Neural progenitor cell (in vitro differentiated cells): Measurements from ENCODE around the gene DDX51. TPM values are rescaled to one million over a fixed set of nuclear protein-coding genes. Genes with fewer than 3 reads are reported as not detected.
A peak's percentile ranks its signal among the peaks of the same experiment; 100 is the strongest.

ENCODE experiments used
- DNase-seq: peaks from one replicate; pipeline ENCODE4 v3.0.0-alpha.2; 2016; ENCODE audit warnings: low spot score
- H2AFZ ChIP-seq: fragments of 200-600 bp; sonication (generic); replicated peaks from 2 replicates; pipeline ENCODE4 v1.6.1; 2016; ENCODE audit warnings: antibody characterized with exemption
- H3F3A ChIP-seq: fragments of 200-600 bp; sonication (generic); 2 replicates; pipeline ENCODE4 v1.6.1; 2016; ENCODE audit warnings: antibody characterized with exemption, low read depth
- H3K27ac ChIP-seq: fragments of 200-600 bp; sonication (generic); 2 replicates; pipeline ENCODE4 v1.5.1; 2016; ENCODE audit warnings: mild to moderate bottlenecking
- H3K27me3 ChIP-seq: fragments of 200-600 bp; sonication (generic); 2 replicates; pipeline ENCODE4 v1.6.1; 2016; ENCODE audit warnings: mild to moderate bottlenecking, moderate library complexity
- H3K36me3 ChIP-seq: fragments of 200-600 bp; sonication (generic); 2 replicates; pipeline ENCODE4 v1.5.1; 2016
- H3K4me1 ChIP-seq: fragments of 200-600 bp; sonication (generic); 2 replicates; pipeline ENCODE4 v1.6.1; 2016; ENCODE audit warnings: mixed run types
- H3K4me2 ChIP-seq: fragments of 200-600 bp; sonication (generic); 2 replicates; pipeline ENCODE4 v1.6.1; 2016
- H3K4me3 ChIP-seq: fragments of 200-600 bp; sonication (generic); 2 replicates; pipeline ENCODE4 v1.5.1; 2016
- H3K79me2 ChIP-seq: fragments of 200-600 bp; sonication (generic); 2 replicates; pipeline ENCODE4 v1.6.1; 2016; ENCODE audit warnings: low read depth
- H3K9ac ChIP-seq: fragments of 200-600 bp; sonication (generic); 2 replicates; pipeline ENCODE4 v1.6.1; 2016
- H3K9me3 ChIP-seq: fragments of 200-600 bp; sonication (generic); 2 replicates; pipeline ENCODE4 v1.5.1; 2016; ENCODE audit warnings: low read depth
- H4K20me1 ChIP-seq: fragments of 200-600 bp; sonication (generic); 2 replicates; pipeline ENCODE4 v1.6.1; 2016; ENCODE audit warnings: low read depth
- H3K27ac Mint-ChIP-seq: 3 replicates; pipeline ENCODE4 v1.8.0; 2021; ENCODE audit warnings: mixed read lengths
- H3K27me3 Mint-ChIP-seq: 2 replicates; pipeline ENCODE4 v1.8.0; 2022; ENCODE audit warnings: low read depth, mild to moderate bottlenecking, inconsistent platforms, moderate library complexity, mixed read lengths; ENCODE audit not compliant: insufficient read depth
- H3K36me3 Mint-ChIP-seq: 3 replicates; pipeline ENCODE4 v1.8.0; 2021; ENCODE audit warnings: mixed read lengths
- H3K4me1 Mint-ChIP-seq: 3 replicates; pipeline ENCODE4 v1.8.0; 2021; ENCODE audit warnings: mixed read lengths
- H3K4me3 Mint-ChIP-seq: 3 replicates; pipeline ENCODE4 v1.8.0; 2021; ENCODE audit warnings: mild to moderate bottlenecking, moderate library complexity, mixed read lengths
- H3K9me3 Mint-ChIP-seq: 3 replicates; pipeline ENCODE4 v1.8.0; 2020; ENCODE audit warnings: mixed read lengths
- CTCF ChIP-seq: fragments of 200-600 bp; sonication (generic); IDR thresholded peaks from 2 replicates; pipeline ENCODE4 v1.5.1; 2017; ENCODE audit warnings: antibody characterized with exemption, mild to moderate bottlenecking
- EZH2 ChIP-seq: fragments of 200-600 bp; sonication (generic); IDR thresholded peaks from 2 replicates; pipeline ENCODE4 v1.6.1; 2017; ENCODE audit warnings: antibody characterized with exemption, mild to moderate bottlenecking, moderate library complexity
- EZH2phosphoT487 ChIP-seq: fragments of 200-600 bp; sonication (generic); IDR thresholded peaks from 2 replicates; pipeline ENCODE4 v1.6.1; 2017; ENCODE audit warnings: antibody characterized with exemption
- total RNA-seq: library from RNA; depleted of rRNA; stranded (reverse); fragments of >200 nt; gene quantifications from 2 replicates; pipeline ENCODE4 v1.2.3, GENCODE V29; 2015; ENCODE audit warnings: low replicate concordance

Gene DDX51
- total RNA-seq, 1 donor from 2014 or later = 8.5 TPM

GRCh38 chr12:132140918-132141841 lies 2.9 kb downstream of the DDX51 start:
- no peak overlapping the region for H3K27ac Mint-ChIP-seq
- Histone ChIP-seq H3F3A (peaks cover 12% of the 10 kb centered on the region), H4K20me1 (peaks cover 14% of the 10 kb centered on the region), H3K27ac (no peak overlapping the region), H2AFZ (no peak overlapping the region), H3K9ac (no peak overlapping the region), H3K4me2 (no peak overlapping the region), H3K36me3 (no peaks in the 10 kb centered on the region), H3K4me3 (no peak overlapping the region), H3K79me2 (peaks cover 27% of the 10 kb centered on the region), H3K27me3 (no peaks in the 10 kb centered on the region), H3K4me1 (peaks cover 5% of the 10 kb centered on the region), H3K9me3 (no peaks in the 10 kb centered on the region)
- peaks cover 19% of the 10 kb centered on the region for H3K4me1 Mint-ChIP-seq
- H3K9me3 Mint-ChIP-seq = no peaks in the 10 kb centered on the region
- H3K4me3 Mint-ChIP-seq = no peak overlapping the region
- peaks cover 15% of the 10 kb centered on the region for H3K36me3 Mint-ChIP-seq
- DNase-seq = no peak
- TF ChIP-seq CTCF = no peak
- TF ChIP-seq EZH2phosphoT487 = no peak
- TF ChIP-seq EZH2 = no peak
- H3K27me3 Mint-ChIP-seq = peaks cover 6% of the 10 kb centered on the region

GRCh38 chr12:132140501-132140900 lies 3.6 kb downstream of the DDX51 start:
- Histone ChIP-seq H3K27ac (no peak overlapping the region), H3K9ac (no peak overlapping the region), H3F3A (peaks cover 12% of the 10 kb centered on the region), H3K36me3 (no peaks in the 10 kb centered on the region), H3K79me2 (peaks cover 23% of the 10 kb centered on the region), H3K9me3 (no peaks in the 10 kb centered on the region), H3K27me3 (no peaks in the 10 kb centered on the region), H4K20me1 (peaks cover 14% of the 10 kb centered on the region), H3K4me2 (no peak overlapping the region), H3K4me1 (peaks cover 5% of the 10 kb centered on the region), H2AFZ (no peak overlapping the region), H3K4me3 (no peak overlapping the region)
- Mint-ChIP-seq H3K36me3 (peaks cover 14% of the 10 kb centered on the region), H3K4me3 (peak overlapping the region; percentile 48), H3K9me3 (no peaks in the 10 kb centered on the region), H3K27ac (no peak overlapping the region), H3K4me1 (peaks cover 13% of the 10 kb centered on the region), H3K27me3 (peaks cover 5% of the 10 kb centered on the region)
- DNase-seq = no peak
- no peak for TF ChIP-seq CTCF
- no peak for TF ChIP-seq EZH2phosphoT487
- no peak for TF ChIP-seq EZH2

GRCh38 chr12:132139912-132140311 lies 4.2 kb downstream of the DDX51 start:
- no peaks in the 10 kb centered on the region for H3K9me3 ChIP-seq

More at GRCh38 chr12:132139912-132140311, 4.2 kb downstream of the DDX51 start:
- Histone ChIP-seq H3F3A (peaks cover 12% of the 10 kb centered on the region), H3K36me3 (no peaks in the 10 kb centered on the region), H2AFZ (no peak overlapping the region), H3K27ac (no peak overlapping the region), H3K9ac (no peak overlapping the region), H3K4me3 (no peak overlapping the region), H3K4me2 (no peak overlapping the region), H3K79me2 (peaks cover 17% of the 10 kb centered on the region), H3K4me1 (peaks cover 5% of the 10 kb centered on the region), H4K20me1 (peaks cover 14% of the 10 kb centered on the region), H3K27me3 (no peaks in the 10 kb centered on the region)
- H3K4me3 Mint-ChIP-seq = no peak overlapping the region
- no peak for TF ChIP-seq EZH2phosphoT487
- TF ChIP-seq CTCF = no peak
- no peak for TF ChIP-seq EZH2
- peaks cover 5% of the 10 kb centered on the region for H3K27me3 Mint-ChIP-seq
- DNase-seq = no peak
- peaks cover 8% of the 10 kb centered on the region for H3K4me1 Mint-ChIP-seq
- H3K36me3 Mint-ChIP-seq = peaks cover 14% of the 10 kb centered on the region
- no peak overlapping the region for H3K27ac Mint-ChIP-seq
- H3K9me3 Mint-ChIP-seq = no peaks in the 10 kb centered on the region
